ENCODE results near the gene DOCK9.

The DOCK9 gene

DNA sequence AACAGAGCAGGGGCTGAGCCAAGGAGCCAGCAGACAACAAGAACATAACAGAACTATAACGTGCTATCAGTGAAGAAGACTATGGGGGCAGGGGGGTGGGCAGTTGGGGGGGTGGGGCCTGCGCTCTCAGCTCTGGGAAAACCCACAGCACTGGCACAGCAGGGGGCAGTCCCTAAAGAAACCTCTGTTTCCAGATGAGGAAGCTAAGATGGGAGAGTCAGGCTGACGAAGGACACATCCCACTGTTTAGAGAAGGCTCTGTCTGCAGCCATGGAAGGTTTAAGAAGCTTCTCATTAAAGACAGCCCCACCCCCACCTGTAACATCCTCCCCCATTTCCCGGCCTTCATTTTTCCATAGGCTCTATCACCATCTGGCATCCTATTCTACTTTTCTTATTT is 7.1 kb upstream of the DOCK9 start:
- TF ChIP-seq, protein P1, sequence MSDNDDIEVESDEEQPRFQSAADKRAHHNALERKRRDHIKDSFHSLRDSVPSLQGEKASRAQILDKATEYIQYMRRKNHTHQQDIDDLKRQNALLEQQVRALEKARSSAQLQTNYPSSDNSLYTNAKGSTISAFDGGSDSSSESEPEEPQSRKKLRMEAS (IDR thresholded peaks at IDR 0.05) = no peak
- TF ChIP-seq YY1 (IDR thresholded peaks at IDR 0.05; ENCODE audit: low read depth) (no peak), EP300 (IDR thresholded peaks at IDR 0.05; ENCODE audit: borderline replicate concordance) (no peak), NFIC (IDR thresholded peaks at IDR 0.05) (no peak), RAD21 (IDR thresholded peaks at IDR 0.05; ENCODE audit: low read depth) (no peak), ZBTB7A (IDR thresholded peaks at IDR 0.05; ENCODE audit: low read depth) (no peak), TEAD4 (IDR thresholded peaks at IDR 0.05) (no peak), CEBPB (IDR thresholded peaks at IDR 0.05) (no peak), TAF1 (IDR thresholded peaks at IDR 0.05; ENCODE audit: low read depth) (no peak), FOXM1 (IDR thresholded peaks at IDR 0.05; ENCODE audit: borderline replicate concordance, low read depth) (no peak), CREB1 (IDR thresholded peaks at IDR 0.05; ENCODE audit: low read depth) (no peak), TCF12 (IDR thresholded peaks at IDR 0.05; ENCODE audit: low read depth) (no peak)
- TF ChIP-seq, protein P2, sequence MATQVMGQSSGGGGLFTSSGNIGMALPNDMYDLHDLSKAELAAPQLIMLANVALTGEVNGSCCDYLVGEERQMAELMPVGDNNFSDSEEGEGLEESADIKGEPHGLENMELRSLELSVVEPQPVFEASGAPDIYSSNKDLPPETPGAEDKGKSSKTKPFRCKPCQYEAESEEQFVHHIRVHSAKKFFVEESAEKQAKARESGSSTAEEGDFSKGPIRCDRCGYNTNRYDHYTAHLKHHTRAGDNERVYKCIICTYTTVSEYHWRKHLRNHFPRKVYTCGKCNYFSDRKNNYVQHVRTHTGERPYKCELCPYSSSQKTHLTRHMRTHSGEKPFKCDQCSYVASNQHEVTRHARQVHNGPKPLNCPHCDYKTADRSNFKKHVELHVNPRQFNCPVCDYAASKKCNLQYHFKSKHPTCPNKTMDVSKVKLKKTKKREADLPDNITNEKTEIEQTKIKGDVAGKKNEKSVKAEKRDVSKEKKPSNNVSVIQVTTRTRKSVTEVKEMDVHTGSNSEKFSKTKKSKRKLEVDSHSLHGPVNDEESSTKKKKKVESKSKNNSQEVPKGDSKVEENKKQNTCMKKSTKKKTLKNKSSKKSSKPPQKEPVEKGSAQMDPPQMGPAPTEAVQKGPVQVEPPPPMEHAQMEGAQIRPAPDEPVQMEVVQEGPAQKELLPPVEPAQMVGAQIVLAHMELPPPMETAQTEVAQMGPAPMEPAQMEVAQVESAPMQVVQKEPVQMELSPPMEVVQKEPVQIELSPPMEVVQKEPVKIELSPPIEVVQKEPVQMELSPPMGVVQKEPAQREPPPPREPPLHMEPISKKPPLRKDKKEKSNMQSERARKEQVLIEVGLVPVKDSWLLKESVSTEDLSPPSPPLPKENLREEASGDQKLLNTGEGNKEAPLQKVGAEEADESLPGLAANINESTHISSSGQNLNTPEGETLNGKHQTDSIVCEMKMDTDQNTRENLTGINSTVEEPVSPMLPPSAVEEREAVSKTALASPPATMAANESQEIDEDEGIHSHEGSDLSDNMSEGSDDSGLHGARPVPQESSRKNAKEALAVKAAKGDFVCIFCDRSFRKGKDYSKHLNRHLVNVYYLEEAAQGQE (IDR thresholded peaks at IDR 0.05; ENCODE audit: low read depth) = no peak

DNA sequence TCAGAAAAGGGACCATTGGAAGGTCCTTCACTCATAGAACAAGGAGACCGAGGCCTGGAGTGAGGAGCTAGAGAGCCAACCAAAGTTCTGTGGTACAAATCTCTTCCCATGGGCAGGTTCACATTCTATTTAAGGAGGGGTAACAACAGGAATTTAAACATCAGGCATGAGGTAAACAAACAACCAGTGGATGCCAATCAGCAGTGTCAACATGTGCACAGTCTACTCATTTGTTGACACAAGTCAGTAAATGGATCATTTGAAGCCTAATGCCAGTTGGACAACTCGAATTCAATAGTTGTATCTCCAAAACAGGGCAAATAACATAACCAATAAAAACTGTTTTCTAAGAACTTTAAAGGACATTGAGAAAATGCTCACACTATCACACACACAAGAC is 6.3 kb upstream of the DOCK9 start:
- TF ChIP-seq CEBPB (IDR thresholded peaks at IDR 0.05) (no peak), ZBTB7A (IDR thresholded peaks at IDR 0.05; ENCODE audit: low read depth) (no peak), CREB1 (IDR thresholded peaks at IDR 0.05; ENCODE audit: low read depth) (no peak), TEAD4 (IDR thresholded peaks at IDR 0.05) (no peak), TCF12 (IDR thresholded peaks at IDR 0.05; ENCODE audit: low read depth) (no peak), RAD21 (IDR thresholded peaks at IDR 0.05; ENCODE audit: low read depth) (no peak), YY1 (IDR thresholded peaks at IDR 0.05; ENCODE audit: low read depth) (no peak), NFIC (IDR thresholded peaks at IDR 0.05) (no peak), TAF1 (IDR thresholded peaks at IDR 0.05; ENCODE audit: low read depth) (no peak), EGR1 (IDR thresholded peaks at IDR 0.05) (no peak), EP300 (IDR thresholded peaks at IDR 0.05; ENCODE audit: borderline replicate concordance) (no peak)
- TF ChIP-seq, protein P1 (IDR thresholded peaks at IDR 0.05) = no peak
- TF ChIP-seq, protein P3, sequence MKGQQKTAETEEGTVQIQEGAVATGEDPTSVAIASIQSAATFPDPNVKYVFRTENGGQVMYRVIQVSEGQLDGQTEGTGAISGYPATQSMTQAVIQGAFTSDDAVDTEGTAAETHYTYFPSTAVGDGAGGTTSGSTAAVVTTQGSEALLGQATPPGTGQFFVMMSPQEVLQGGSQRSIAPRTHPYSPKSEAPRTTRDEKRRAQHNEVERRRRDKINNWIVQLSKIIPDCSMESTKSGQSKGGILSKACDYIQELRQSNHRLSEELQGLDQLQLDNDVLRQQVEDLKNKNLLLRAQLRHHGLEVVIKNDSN (IDR thresholded peaks at IDR 0.05) = no peak
- TF ChIP-seq, protein P2 (IDR thresholded peaks at IDR 0.05; ENCODE audit: low read depth) = no peak

DNA sequence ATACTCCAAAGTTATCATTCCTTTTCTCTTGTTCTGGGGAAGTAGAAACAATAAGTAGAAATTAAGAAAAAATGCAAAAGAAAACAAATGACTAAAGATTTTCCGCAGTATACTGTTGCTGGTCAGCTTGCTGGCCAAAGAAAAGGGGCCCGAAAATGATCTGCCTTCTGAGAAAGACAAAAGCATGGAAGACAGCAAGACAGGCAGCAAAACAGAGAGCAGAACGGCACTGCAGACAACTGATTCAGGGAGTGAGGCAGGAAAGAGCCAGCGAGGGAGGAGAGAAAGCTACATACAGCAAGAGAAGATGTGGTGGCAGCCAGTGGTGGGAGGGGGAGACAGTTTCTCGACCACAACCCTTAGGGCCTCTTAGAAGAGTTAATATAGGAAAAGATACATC is 5.3 kb upstream of the DOCK9 start:
- no peak for TF ChIP-seq CEBPB (IDR thresholded peaks at IDR 0.05)
- TF ChIP-seq FOXM1 (IDR thresholded peaks at IDR 0.05; ENCODE audit: borderline replicate concordance, low read depth) = no peak
- no peak for TF ChIP-seq YY1 (IDR thresholded peaks at IDR 0.05; ENCODE audit: low read depth)
- no peak for TF ChIP-seq EGR1 (IDR thresholded peaks at IDR 0.05)
- no peak for TF ChIP-seq TEAD4 (IDR thresholded peaks at IDR 0.05)
- TF ChIP-seq, protein P3 (IDR thresholded peaks at IDR 0.05) = no peak
- TF ChIP-seq NFIC (IDR thresholded peaks at IDR 0.05) = no peak
- TF ChIP-seq RAD21 (IDR thresholded peaks at IDR 0.05; ENCODE audit: low read depth) = no peak
- TF ChIP-seq TAF1 (IDR thresholded peaks at IDR 0.05; ENCODE audit: low read depth) = no peak
- TF ChIP-seq TCF12 (IDR thresholded peaks at IDR 0.05; ENCODE audit: low read depth) = no peak
- TF ChIP-seq, protein P1 (IDR thresholded peaks at IDR 0.05) = no peak
- no peak for TF ChIP-seq ZBTB7A (IDR thresholded peaks at IDR 0.05; ENCODE audit: low read depth)
- TF ChIP-seq EP300 (IDR thresholded peaks at IDR 0.05; ENCODE audit: borderline replicate concordance) = no peak
- no peak for TF ChIP-seq CREB1 (IDR thresholded peaks at IDR 0.05; ENCODE audit: low read depth)
- TF ChIP-seq, protein P2 (IDR thresholded peaks at IDR 0.05; ENCODE audit: low read depth) = no peak
